ENCODE results near the gene GALNT14. TPM values are rescaled to one million over a fixed set of nuclear protein-coding genes. Genes with fewer than 3 reads are reported as not detected.

Gene GALNT14
- total RNA-seq, 1 experiment from 2014 or later: 2.7 TPM

- no peak overlapping the region for H3K4me3 Mint-ChIP-seq
- H3K9me3 Mint-ChIP-seq: no peaks in the 10 kb centered on the region
- no peak overlapping the region for H3K27ac Mint-ChIP-seq
- H3K27me3 Mint-ChIP-seq (ENCODE audit: low read depth): no peaks in the 10 kb centered on the region
- no peaks in the 10 kb centered on the region for H3K79me2 ChIP-seq (ENCODE audit: insufficient read depth, low read length)
- no peaks in the 10 kb centered on the region for H3K79me1 ChIP-seq (ENCODE audit: insufficient read depth, low read depth, low read length, poor library complexity, severe bottlenecking)
- H3K27me3 ChIP-seq (ENCODE audit: insufficient read depth, low read length): no peaks in the 10 kb centered on the region
- H4K20me1 ChIP-seq (ENCODE audit: control insufficient read depth, insufficient read depth, insufficient read length): no peaks in the 10 kb centered on the region
- H2BK15ac ChIP-seq (ENCODE audit: low read depth, low read length): no peak overlapping the region
- no peak overlapping the region for H3K4me2 ChIP-seq (ENCODE audit: insufficient read depth, insufficient read length, low read length)
- no peak overlapping the region for H3K56ac ChIP-seq (ENCODE audit: insufficient read length, low read depth, low read length)
- WGBS (ENCODE audit: extremely low coverage, insufficient read length, low lambda C conversion rate): no CpG with 5 or more reads among the region's 7 CpGs
- no peak overlapping the region for H2BK120ac ChIP-seq (ENCODE audit: low read depth, low read length, poor library complexity, severe bottlenecking)
- peaks cover 16 to 21% of the 10 kb centered on the region in 2 experiments for H3K4me1 Mint-ChIP-seq
- no peak overlapping the region for H3K27ac ChIP-seq (ENCODE audit: insufficient read length, low read depth, low read length)
- no peak overlapping the region for H3K18ac ChIP-seq (ENCODE audit: insufficient read length, low read depth, low read length)
- no peak overlapping the region for H3K9ac ChIP-seq (ENCODE audit: extremely low read depth, insufficient read length, low read length)
- no peak overlapping the region for H3T11ph ChIP-seq (ENCODE audit: low read length)
- no peak overlapping the region for H4K8ac ChIP-seq (replicated peaks; ENCODE audit: insufficient read length, low read depth, low read length)
- no peaks in the 10 kb centered on the region for H3K23me2 ChIP-seq (ENCODE audit: insufficient read length, low read depth, low read length, poor library complexity, severe bottlenecking)
- no peak overlapping the region for H2AFZ ChIP-seq (ENCODE audit: low read length)
- no peak overlapping the region for H2BK12ac ChIP-seq (ENCODE audit: insufficient read length, low read depth, low read length)
- no peak overlapping the region for H2BK20ac ChIP-seq (ENCODE audit: low read depth, low read length, poor library complexity, severe bottlenecking)
- H3K23ac ChIP-seq (ENCODE audit: insufficient read length, low read depth, low read length): no peak overlapping the region
- TF ChIP-seq CTCF (conservative IDR thresholded peaks at IDR 0.05): no peak
- no peak overlapping the region for H3K14ac ChIP-seq (ENCODE audit: insufficient read depth, low read length)
- no peak overlapping the region for H4K91ac ChIP-seq (ENCODE audit: insufficient read length, low read depth, low read length)
- no peak overlapping the region for H2AK5ac ChIP-seq (ENCODE audit: insufficient read length, low read length)
- no peaks in the 10 kb centered on the region for H3K9me3 ChIP-seq (ENCODE audit: control insufficient read depth, low read depth, low read length)
- H3K4ac ChIP-seq (ENCODE audit: low read depth, low read length): no peak overlapping the region
- H3K36me3 Mint-ChIP-seq (ENCODE audit: insufficient read depth in 1 of 3, low read depth in 3 of 3): no peaks in the 10 kb centered on the region
- H4K5ac ChIP-seq (ENCODE audit: insufficient read length, low read depth, low read length): no peak overlapping the region
- no peaks in the 10 kb centered on the region for H3K4me1 ChIP-seq (ENCODE audit: insufficient read depth, low read length)
- DNase-seq: no peak
- no peak overlapping the region for H2BK5ac ChIP-seq (ENCODE audit: insufficient read length, low read length)
Measured at GRCh38 chr2:30963184-30963583, 175.1 kb downstream of the GALNT14 start.

All from H9 (cell line).